Measurements from ENCODE around the gene PTGDR.

DNA sequence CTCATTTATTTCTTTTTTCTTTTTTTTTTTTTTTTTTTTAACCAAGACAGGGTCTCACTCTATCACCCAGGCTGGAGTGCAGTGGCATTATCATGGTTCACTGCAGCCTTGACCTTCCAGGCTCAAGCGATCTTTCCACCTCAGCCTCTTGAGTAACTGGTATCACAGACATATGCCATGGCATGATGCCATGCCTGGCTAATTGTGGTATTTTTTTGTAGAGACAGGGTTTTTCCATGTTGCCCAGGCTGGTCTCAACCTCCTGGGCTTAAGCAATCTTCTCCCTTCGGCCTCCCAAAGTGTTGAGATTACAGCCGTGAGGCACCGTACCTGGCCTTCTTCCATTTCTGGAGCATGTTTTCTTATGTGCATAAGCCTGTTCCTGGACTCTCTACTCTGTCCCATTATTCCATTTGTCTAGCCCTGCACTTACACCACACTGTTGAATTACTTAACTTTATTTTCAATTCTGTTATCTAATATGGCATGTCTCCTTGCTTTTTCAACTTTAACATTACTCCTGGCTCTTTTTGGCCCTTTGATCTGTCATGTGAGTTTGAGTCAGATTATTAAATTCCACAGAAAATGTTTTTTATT lies 47.9 kb upstream of the PTGDR start:
- TF ChIP-seq CTCF (IDR thresholded peaks at IDR 0.05) (no peak), EP300 (IDR thresholded peaks at IDR 0.05) (no peak)
